ELF-1 (cell line): ENCODE measurements around the gene TBC1D22A.
A peak's percentile ranks its signal among the peaks of the same experiment; 100 is the strongest.

Experiments
- DNase-seq: peaks from one replicate; pipeline ENCODE4 v3.0.0-alpha.2; 2016; ENCODE audit warnings: low read depth, low spot score

TBC1D22A gene

DNA sequence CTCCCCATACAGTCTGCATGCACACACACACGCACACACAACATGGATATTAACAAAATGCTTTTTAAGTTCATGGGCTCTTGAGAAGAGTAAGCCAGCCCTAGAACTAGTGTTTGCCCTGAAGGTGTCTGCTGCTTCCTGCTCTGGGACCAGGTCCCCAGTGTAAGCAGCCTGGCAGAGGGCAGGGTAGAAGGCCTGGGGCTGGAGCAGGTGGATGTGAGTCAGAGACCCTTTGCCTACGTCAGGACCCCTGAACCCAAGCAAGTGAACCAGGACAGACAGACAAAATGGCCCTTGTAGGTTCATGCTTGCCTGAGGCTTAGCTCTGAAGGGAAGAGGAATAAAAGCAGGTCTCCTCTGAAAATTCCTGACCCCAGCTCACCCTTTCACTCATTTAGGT, 357.9 kb downstream of the TBC1D22A start:
- DNase-seq = no peak

DNA sequence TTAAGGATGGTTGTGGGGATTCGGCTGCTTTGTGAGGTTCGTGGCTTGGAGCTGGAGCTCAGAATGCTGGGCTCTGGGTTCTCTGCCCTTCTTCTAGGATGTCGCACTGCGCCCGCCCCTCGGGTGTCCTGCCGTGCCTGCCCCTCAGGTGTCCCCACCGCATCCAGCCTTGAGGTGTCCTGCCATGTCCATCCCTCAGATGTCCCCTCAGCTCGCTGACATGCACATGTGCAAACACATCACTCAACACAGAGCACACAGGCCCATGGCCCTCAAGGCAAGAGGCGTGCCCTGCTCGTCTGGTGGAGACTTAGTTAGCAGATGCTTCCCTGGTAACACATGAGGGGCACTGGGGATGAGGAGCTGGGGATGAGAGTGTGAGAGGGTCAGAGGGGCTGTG, 359.3 kb downstream of the TBC1D22A start:
- DNase-seq = no peak

DNA sequence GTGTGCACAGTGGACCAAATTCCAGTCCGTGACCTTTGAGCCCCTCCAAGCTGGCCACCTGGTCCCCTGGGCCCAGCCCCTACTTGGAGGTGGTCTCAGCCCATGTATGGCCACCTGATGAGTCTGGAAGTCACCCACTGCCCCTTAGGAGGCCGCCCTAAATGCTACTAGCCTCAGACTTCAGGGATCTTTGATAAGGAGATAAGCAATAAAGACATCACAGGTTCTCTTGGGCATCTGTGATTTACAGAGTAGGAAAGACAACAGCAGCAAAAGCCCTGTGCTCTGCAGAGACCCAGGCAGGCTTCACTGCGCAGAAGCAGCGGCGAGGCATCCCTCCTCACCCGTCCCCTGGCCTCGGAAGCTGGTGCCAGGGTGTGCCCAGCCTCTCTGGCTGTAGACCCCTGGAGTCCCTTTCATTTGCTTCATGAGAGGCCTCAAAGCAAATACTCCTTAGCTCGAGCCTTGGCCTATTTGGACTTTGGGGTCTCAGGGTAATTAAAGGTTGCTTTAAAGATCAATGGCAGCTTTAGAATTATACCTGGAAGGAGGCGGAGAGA, 360.1 kb downstream of the TBC1D22A start:
- DNase-seq = no peak

- DNase-seq = no peak
Measured at GRCh38 chr22:47123006-47123826, 360.8 kb downstream of the TBC1D22A start.

DNA sequence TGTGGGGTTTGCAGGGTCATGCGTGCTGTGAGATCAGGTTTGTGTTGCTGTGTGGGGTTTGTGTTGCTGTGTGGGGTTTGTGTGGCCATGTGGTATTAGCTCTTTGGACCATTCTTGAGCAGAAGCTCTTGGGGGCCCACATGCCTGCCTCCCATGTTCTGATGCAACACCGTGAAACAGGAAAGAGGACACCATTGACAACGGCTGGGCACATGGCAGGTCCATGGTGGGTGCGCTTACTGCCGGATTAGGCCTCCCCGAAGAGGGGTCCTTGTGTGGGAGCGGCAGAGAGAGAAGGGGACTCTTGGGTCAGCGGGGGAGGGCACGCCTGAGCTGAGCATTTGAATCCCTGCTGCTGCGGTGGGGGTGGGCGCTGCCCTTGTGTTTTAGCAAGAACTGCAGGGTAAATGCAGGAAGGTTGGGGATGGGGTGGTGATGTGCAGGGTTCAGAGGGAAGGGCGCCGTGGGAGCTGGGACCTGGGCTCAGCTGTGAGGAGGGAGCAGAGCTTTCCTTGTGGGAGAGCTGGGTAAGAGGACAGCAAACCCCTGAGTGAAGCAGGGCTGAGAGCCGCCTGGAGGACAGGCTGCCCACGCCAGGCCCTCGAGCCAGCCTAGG, 361.5 kb downstream of the TBC1D22A start:
- no peak for DNase-seq

DNA sequence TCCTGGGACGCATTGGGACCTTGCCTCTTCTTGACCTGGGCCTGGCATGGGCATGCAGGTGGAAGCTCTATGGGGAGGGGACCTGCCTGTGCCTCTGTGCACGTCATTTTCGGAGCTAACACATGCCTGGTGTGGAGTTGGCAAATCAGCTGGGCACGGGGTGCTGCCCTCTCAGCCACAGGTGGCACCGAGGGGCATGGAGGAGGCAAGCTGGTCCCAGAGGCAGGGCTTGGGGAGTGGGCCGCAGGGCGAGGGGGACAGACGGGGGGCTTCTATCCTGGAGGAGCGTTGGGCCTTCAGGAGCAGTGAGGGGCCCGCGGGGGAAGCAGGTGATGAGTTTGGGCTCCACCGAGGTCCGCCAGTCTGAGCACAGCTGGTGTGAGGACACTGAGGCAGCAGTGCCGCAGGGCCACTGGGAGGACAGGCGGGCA, 362.0 kb downstream of the TBC1D22A start:
- DNase-seq = no peak

GRCh38 chr22:47124961-47125360, 362.5 kb downstream of the TBC1D22A start:
- DNase-seq = peak; percentile 47

DNA sequence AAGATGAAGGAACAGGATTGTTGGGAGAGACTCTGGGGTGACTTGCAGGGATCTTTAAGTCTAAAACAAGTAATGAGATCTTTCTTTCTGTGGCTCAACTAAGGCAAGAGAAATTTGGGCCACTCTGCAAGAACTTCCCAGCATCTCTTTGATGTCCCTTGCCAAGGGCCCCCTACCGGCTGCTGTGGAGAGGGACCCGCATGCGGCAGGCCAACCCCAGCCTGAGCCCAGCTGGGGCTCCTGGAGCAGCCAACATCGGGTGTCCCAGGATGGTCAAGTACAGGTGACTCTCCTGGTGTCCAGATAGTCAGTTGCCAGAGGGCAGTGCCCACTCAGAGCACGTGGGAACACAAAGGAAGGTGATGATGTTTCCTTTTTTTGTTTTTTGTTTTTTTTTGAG, 363.2 kb downstream of the TBC1D22A start:
- peak; percentile 48 for DNase-seq

DNA sequence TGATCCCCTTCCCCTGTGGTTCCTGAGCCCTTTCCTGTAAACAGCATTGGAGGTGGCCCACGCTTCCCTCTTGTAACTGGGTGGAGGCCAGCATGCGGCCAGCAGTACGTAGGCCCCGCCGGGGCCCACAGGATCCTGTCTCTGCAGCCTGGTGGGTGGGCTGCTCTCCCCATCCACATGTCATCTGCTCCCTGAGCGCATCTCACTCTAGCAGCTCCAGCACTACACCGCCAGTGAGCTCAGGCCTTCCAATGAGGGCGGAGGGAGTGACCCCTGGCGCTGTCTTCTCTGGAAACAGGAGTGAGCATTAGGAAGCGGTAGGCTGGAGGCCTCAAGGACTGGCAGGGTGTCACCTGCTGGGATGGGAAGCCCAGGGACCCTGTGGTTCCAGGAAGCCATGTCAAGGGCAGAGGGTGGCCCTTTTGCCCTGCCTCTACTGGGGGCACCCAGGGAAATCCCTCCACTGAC, 363.9 kb downstream of the TBC1D22A start:
- no peak for DNase-seq

DNA sequence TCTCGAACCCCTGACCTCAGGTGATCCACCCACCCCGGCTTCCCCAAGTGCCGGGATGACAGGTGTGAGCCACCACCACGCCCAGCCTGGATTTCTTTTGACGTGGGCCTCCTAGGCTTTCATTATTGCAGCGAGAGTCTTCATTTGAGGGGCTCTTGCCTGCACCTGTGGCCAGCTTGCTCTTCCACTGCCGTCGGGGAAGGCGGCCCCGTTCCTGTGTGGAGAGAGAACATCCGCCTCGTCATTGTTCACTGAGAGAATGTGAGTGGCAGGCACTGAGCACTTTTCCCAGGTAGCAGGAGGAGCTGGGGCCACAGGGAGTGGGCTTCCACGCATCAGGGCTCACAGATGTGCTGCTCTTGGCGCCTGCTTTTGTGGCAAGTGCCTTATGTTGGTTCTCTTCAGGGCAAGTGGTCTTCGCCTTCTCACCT, 365.0 kb downstream of the TBC1D22A start:
- no peak for DNase-seq

DNA sequence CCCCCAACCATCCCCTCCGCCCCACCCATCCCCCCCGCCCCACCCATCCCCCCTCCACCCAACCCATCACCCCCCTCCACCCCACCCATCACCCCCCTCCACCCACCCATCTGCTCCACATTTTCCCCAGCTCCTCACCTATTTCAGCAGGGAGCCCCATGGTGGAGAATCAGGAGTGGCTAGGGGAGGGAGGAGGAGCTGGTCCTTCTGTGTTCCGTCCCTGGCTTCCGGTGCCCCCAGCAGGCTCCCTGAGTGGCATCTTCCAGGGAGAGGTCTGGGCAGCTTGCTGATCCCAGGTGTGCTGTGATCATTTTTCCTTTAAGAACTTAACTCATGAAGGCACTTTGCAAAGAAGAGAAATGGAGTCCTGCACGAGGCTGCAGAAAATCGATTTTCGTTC, 365.8 kb downstream of the TBC1D22A start:
- DNase-seq = no peak

DNA sequence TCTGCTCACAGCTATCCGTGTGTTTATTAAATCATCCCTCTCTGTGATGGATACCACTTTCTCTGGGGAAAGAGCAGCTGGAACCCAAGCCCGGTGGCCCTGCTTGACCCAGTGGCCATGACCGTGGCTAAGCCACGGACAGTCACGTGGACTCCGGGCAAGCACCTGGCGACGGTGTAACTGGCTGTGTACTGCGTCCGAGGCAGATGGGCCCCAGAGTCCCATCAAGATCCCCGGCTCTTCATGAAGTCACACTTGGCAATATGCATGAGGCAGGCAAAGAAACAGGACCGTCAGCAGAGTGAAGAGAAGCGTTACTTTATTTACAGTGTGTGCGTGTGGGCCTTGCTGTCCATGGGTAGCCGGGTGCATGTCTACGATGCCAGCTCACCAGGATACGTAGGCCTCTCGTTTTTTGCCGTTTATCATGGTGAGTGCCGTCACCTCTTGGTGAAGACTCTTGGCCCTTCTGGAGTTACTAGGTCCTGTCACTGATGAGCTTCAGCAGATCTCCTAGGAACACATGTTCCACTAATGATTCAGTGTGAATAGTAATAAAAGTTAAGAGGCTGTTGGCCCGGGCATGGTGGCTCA, 366.3 kb downstream of the TBC1D22A start:
- no peak for DNase-seq

- DNase-seq = no peak
Measured at GRCh38 chr22:47129902-47130635, 367.6 kb downstream of the TBC1D22A start.

DNA sequence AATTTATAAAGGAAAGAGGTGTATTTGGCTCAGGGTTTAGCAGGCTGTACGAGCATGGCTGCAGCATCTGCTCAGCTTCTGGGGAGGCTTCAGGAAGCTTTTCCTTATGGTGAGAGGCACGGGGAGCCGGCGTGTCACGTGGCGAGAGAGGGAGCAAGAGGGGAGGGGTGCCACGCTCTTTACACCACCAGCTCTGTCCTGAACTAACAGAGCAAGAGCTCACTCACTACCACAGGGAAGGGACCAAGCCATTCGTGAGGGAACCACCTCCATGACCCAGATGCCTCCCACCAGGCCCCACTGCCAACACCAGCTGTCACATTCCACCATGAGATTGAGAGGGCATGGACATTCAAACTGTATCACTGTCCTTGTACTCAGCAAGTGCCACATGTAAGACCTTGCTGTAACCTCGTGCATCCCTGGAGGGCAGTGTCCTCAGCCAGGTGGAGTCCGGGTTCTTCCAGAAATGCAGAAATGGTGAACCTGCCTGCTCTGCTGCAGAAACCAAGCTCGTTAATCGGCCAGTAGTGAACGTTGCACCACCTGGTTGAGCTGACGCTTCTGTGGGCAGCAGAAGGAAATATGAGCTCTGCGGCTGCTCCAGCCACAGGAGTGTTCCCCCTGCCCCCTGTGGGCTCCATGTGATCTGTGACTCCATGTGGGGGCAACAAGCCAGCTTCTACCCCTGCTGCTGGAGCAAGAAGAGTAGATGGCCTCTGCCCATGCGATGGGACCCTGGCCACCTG, 368.6 kb downstream of the TBC1D22A start:
- DNase-seq = no peak

DNA sequence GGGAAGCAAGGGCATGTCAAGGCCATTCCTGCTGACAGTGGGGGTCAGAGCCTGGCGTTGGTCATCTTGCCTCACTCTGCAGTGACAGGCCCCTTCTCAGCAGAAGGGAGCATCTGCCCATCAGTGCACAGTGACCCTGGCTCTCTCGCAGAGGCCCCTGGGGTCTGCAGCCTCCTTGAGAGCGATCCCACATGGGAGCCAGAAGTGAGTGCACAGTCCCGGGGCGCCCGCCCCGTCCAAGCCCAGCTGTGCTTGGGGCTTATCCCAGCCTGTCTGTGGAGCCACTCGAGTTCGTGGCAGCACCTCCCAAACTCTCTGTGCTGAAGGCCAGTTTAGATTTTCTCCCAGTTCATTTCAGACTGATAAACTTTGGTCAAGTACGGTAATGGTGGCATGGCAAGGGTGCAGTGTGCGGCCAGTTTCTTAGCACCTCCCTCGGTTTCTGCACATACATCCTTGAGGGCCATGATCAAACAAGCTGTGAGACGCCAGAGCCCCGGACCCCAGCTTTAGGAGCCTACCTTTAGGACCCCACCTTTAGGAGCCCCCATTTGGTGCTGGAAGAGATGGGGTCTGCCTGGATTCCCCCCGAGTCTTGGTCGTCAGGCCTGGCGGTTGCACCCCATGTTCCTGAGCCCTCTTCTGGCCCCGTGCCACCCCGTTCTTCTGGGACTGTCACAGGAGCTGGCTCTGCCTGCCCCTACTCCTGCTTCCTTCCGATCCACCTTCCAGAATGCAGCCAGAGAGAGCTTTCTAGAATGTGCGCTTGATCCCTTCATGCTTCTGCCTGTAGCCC, 369.4 kb downstream of the TBC1D22A start:
- DNase-seq = no peak

DNA sequence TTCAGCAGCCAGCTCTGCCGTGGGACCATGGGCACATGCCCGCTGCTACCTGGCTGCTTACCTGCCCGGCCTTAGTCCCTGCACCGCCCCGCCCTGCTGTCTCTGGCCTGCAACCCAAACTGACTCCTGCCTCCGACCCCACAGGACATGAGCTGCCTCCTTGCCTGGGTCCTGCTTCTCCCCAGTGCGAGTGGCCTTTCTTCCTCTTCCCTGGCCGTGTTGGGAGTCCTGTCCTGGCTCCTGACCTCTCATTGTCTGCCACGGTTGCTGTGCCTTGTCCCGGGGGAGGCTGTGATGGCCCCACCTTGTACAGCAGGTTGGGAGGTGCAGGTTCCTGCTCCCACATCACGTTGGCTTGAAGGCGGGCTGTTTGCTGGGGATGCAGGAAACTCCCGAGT, 370.0 kb downstream of the TBC1D22A start:
- DNase-seq = no peak

DNA sequence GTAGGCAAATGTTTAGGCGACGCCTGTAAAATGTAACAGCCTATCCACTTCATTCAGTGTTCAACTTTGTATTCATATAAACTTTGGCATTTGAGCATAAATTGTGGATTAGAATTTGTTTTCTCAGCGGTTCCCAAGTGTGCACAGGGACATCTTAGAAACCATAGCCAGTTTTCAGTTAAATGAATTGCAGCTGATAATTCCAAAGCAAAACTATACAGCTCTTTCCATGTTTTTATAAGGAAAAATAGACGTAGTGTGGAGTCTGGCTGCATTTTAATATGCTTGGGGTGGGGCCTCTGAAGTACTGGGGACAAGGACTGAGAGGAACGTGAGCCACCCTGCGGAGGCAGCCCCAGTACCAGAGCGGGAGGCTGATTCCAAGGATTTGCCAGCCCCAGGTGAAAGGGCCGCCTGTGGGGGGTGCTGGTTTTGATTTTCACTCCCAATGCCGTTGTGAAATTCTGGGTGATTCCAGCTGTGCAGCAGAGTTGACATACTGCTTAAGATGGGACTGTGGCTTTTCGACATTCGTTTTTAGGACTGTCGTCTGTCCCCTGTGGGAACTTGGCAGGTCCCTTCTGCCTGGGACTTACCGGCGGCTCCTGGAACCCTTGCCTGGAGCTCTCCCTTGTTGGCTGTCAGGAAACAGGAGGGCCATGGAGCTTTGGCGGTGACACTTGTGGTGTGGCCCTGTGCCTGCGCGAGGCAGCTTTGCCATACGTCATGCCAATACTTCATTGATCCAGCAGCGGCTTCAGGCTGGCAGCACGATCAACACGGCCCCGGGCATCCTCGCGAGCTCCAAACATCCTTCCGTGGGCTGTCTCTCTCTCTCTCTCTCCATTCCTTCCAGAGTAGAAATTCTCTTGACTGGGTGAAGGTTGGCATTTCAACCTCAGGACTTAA, 370.9 kb downstream of the TBC1D22A start:
- no peak for DNase-seq

DNA sequence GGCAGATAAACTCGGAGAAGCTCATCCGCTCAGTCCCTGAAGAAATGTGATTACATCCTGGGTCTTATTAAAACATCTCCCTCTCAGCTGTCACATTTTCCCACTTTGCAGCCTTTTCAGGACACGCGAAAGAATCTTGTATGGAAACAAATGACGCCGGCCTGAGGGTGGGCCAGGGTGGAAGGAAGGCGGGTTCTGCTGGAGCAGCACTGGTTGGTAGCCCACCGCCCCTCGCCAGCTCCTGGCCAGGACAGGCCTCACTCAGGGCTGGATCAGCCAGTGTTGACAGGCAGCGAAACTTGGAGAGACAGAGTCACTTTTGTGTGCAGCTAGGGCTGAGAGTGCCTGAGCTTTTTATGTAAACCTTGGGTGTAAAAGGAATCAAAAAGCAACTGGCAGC, 371.8 kb downstream of the TBC1D22A start:
- DNase-seq = no peak

- DNase-seq = no peak
Measured at GRCh38 chr22:47135338-47135737, 372.9 kb downstream of the TBC1D22A start.
